ENCODE measurements around the gene HAUS2.
A peak's percentile ranks its signal among the peaks of the same experiment; 100 is the strongest.
"Not testable (repeated sequence)": the region's sequence is repeated elsewhere in the genome, so short reads cannot be mapped to it uniquely, and the experiment has no call there.

The HAUS2 gene

GRCh38 chr15:42575188-42576039, 26.8 kb downstream of the HAUS2 start, which contains the start of gene STARD9:
STARD9 (plus strand) TSS chr15:42575606; CDS start chr15:42575716, 110 bp downstream.
- peak; percentile 90 to 91 for DNase-seq (ENCODE audit: low read depth in 2 of 2)

- DNase-seq (ENCODE audit: low read depth in 2 of 2): peak in 1 of 2 donors; percentile 10
These were observed 27.5 kb downstream of the HAUS2 start for GRCh38 chr15:42576040-42576594.

- no peak for DNase-seq (ENCODE audit: low read depth in 2 of 2)
These were observed 28.1 kb downstream of the HAUS2 start for GRCh38 chr15:42576776-42577175.

GRCh38 chr15:42577514-42578031, 28.9 kb downstream of the HAUS2 start:
- no peak for DNase-seq (ENCODE audit: low read depth in 2 of 2)

- DNase-seq (ENCODE audit: low read depth in 2 of 2): no peak
These were observed 30.4 kb downstream of the HAUS2 start for GRCh38 chr15:42578984-42579537.

- peak; percentile 54 to 58 for DNase-seq (ENCODE audit: low read depth in 2 of 2)
These were observed 32.7 kb downstream of the HAUS2 start for GRCh38 chr15:42581272-42581730.

- DNase-seq (ENCODE audit: low read depth in 2 of 2): no peak
These were observed 34.1 kb downstream of the HAUS2 start for GRCh38 chr15:42582569-42583375.

GRCh38 chr15:42584031-42584765, 35.6 kb downstream of the HAUS2 start:
- no peak for DNase-seq (ENCODE audit: low read depth in 2 of 2)

- DNase-seq (ENCODE audit: low read depth in 2 of 2): no peak
These were observed 42.1 kb downstream of the HAUS2 start for GRCh38 chr15:42590619-42591237.

GRCh38 chr15:42591238-42591934, 42.7 kb downstream of the HAUS2 start:
- DNase-seq (ENCODE audit: low read depth in 2 of 2): no peak

GRCh38 chr15:42592716-42593115, 44.1 kb downstream of the HAUS2 start:
- no peak for DNase-seq (ENCODE audit: low read depth in 2 of 2)

- DNase-seq (ENCODE audit: low read depth in 2 of 2): no peak
These were observed 44.5 kb downstream of the HAUS2 start for GRCh38 chr15:42593143-42593542.

GRCh38 chr15:42594095-42594494, 45.5 kb downstream of the HAUS2 start:
- no peak for DNase-seq (ENCODE audit: low read depth in 2 of 2)

- no peak for DNase-seq (ENCODE audit: low read depth in 2 of 2)
These were observed 47.1 kb downstream of the HAUS2 start for GRCh38 chr15:42595626-42596240.

- DNase-seq (ENCODE audit: low read depth in 2 of 2): not testable (repeated sequence)
These were observed 52.7 kb downstream of the HAUS2 start for GRCh38 chr15:42601316-42601715.

- no peak for DNase-seq (ENCODE audit: low read depth in 2 of 2)
These were observed 53.9 kb downstream of the HAUS2 start for GRCh38 chr15:42602501-42602900.

GRCh38 chr15:42603978-42604377, 55.3 kb downstream of the HAUS2 start:
- DNase-seq (ENCODE audit: low read depth in 2 of 2): no peak

GRCh38 chr15:42604894-42605744, 56.5 kb downstream of the HAUS2 start:
- no peak for DNase-seq (ENCODE audit: low read depth in 2 of 2)

GRCh38 chr15:42605796-42606195, 57.2 kb downstream of the HAUS2 start:
- DNase-seq (ENCODE audit: low read depth in 2 of 2): no peak

Measured in activated CD8-positive, alpha-beta memory T cell treated with anti-CD3 and anti-CD28 coated beads for 4 hours (primary cell).